GM18907 (cell line): ENCODE results near the gene CAPZA3.
"Not testable (repeated sequence)": the region's sequence is repeated elsewhere in the genome, so short reads cannot be mapped to it uniquely, and the experiment has no call there.

Experiments
- ATAC-seq: cut with Tn5 transposase; IDR thresholded peaks from one replicate; pipeline ENCODE4 v1.9.1; 2021; ENCODE audit warnings: mild to moderate bottlenecking, moderate library complexity; ENCODE audit not compliant: unreplicated experiment

Gene CAPZA3

GRCh38 chr12:18753481-18754123 is 15.7 kb downstream of the CAPZA3 start:
- ATAC-seq: no peak

GRCh38 chr12:18754124-18754707 is 16.3 kb downstream of the CAPZA3 start:
- no peak for ATAC-seq

- ATAC-seq: no peak
Observed at GRCh38 chr12:18755341-18755740, 17.4 kb downstream of the CAPZA3 start.

- ATAC-seq: not testable (repeated sequence)
Observed at GRCh38 chr12:18766479-18766878, 28.6 kb downstream of the CAPZA3 start.

- no peak for ATAC-seq
Observed at GRCh38 chr12:18782827-18783226, 44.9 kb downstream of the CAPZA3 start.

GRCh38 chr12:18785465-18785864 is 47.5 kb downstream of the CAPZA3 start:
- ATAC-seq: not testable (repeated sequence)
